Stimulated activated CD4-positive, alpha-beta T cell treated with anti-CD3 and anti-CD28 coated beads, Interleukin-4, amount 100 ng/mL, for 1 hour (primary cell): ENCODE measurements around the gene DGKD.
"Not testable (repeated sequence)": the region's sequence is repeated elsewhere in the genome, so short reads cannot be mapped to it uniquely, and the experiment has no call there.

ENCODE experiments used
- DNase-seq: peaks from one replicate; pipeline ENCODE4 v3.0.0-alpha.2; 2020

DGKD gene

GRCh38 chr2:233353769-233354499 is at the start of gene DGKD:
DGKD (plus strand) TSS chr2:233354494; CDS start chr2:233354519, 25 bp downstream.
- peak; percentile 77 for DNase-seq

GRCh38 chr2:233307565-233307964 is 46.7 kb upstream of the DGKD start, which contains the start of gene SAG:
SAG (plus strand) TSS chr2:233307816; CDS start chr2:233309190, 1,374 bp downstream.
- DNase-seq = no peak

- no peak for DNase-seq
Observed at GRCh38 chr2:233311241-233311926, 42.9 kb upstream of the DGKD start.

- no peak for DNase-seq
Observed at GRCh38 chr2:233312874-233313273, 41.4 kb upstream of the DGKD start.

DNA sequence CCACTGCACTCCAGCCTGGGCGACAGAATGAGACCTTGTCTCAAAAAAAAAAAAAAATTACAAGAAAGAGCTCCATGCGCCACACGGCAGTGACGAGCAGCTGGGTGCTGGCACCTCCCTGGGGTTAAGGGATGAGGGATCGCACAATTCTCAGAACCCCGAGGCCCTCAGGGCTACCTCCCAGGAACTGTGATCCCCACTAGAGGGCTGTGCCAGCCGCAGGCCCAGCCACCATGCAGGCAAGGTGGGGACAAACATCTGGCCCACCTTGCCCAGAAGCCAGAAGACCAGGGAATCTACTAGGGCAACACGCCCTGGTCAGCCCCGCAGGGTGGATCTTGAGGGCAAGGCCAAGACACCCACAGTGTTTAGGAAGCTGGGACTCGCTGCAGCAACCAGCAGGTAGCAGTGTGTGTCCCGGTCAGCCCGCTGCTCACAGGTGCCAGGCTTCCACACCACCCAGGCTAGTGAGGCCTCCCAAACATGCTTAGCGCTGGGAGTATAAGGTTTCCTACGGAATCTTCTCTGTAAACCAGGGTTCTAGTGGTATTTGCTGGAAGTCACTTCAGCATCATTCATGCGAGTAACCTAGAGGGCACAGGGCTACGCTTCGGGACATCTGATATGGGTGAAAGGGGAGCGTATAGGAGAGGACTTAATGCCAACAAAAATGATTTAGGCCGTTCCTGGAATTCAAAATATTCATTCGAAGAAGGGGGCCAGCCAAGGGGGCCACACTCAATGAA is 39.9 kb upstream of the DGKD start:
- no peak for DNase-seq

- no peak for DNase-seq
Observed at GRCh38 chr2:233317196-233317943, 36.9 kb upstream of the DGKD start.

DNA sequence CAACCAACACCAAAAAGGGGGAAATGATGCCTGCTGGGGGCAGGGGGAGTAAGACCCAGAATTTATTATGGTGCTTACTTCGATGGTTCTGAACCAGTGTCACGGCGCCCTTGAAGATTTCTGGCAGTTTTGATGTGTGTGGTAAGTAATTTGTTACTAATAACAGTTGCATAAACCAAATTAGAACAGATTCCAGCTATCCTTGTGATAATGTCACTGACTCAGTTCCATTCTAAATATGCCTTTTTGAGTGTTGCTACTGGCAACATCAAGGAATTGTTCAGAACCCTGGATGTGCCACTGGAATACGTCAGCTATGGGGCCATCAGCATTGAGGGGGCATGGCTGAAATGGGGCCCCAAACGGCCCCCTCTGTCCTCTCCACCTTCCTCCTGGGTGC is 35.0 kb upstream of the DGKD start:
- no peak for DNase-seq

DNA sequence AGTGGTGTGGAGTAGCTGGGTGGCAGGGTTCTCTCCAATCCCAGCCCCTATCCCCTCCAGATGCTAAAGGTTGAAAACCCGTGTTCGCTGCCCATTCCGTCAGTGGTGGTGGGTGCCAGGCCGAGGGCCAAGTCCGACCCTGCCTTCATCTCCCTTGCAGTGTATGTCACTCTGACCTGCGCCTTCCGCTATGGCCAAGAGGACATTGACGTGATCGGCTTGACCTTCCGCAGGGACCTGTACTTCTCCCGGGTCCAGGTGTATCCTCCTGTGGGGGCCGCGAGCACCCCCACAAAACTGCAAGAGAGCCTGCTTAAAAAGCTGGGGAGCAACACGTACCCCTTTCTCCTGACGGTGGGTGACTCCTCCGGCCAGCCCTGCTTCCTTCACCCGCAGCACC is 33.8 kb upstream of the DGKD start:
- DNase-seq = no peak

DNA sequence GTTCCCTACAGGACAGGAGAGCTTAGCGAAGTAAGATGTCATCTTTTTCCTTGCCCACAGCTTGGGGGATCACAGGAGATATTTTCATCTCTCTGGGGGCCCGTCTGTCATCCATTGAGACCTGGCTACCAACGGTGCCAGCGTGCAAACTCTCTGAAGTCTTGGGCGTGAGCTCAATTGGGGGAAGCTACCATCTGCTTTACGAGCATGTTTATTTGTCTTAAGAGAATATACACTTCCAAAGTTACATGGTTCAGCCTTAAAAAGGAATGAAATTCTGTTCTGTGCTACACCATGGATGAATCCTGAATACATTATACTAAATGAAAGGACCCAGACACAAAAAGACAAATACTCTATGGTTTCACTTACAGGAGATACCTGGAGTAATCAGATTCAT is 33.1 kb upstream of the DGKD start:
- DNase-seq = no peak

GRCh38 chr2:233323851-233324250 is 30.4 kb upstream of the DGKD start:
- no peak for DNase-seq

- DNase-seq = no peak
Observed at GRCh38 chr2:233325256-233325655, 29.0 kb upstream of the DGKD start.

DNA sequence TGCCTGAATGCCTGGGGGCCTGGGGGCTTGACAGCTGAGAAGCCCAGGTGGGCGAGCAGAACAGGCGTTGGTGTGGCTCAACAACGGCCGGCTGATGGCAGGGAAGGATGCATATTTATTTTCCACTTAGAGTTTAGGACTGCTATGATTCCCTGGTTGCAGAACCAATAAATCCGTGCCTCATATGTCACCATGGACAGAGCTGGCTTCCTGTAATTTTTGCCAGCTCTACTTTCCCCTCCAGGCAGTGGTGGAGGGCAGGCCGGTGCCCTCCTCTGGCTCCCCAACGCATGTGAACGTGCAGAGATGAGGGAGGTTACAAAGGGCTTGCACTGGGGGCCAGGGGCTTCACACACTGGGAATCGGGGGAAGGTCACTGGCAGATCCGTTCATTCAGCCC is 28.5 kb upstream of the DGKD start:
- DNase-seq = no peak

- no peak for DNase-seq
Observed at GRCh38 chr2:233326500-233326899, 27.8 kb upstream of the DGKD start.

- DNase-seq = no peak
Observed at GRCh38 chr2:233328922-233329321, 25.4 kb upstream of the DGKD start.

DNA sequence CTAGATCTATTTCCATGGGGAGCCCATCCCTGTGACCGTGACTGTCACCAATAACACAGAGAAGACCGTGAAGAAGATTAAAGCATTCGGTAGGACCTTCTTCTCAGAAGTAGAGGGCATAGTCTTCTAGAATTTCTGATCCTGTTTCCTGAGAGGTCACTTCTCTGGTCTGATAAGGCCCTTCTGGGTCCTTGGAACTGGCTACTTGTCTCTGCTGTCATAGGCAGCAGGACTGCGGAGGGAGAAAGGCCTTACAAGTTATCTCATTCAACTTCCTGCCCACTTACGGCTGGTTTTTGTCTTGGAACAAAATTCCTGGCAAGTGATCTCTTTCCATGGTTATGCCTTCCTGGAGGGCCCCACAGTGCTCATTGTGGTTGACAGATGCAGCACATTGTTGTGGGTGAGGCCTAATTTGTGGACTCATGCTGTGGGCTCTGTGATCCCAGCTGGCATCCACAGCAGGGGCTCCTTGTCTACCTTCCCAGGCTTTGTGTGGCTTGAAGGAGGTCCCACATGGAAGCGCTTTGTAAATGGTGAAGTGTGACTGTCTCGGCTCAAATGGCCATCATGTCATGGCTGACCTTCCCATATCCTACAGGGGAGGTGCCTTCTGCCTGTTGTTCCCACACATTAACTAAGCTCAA is 24.7 kb upstream of the DGKD start:
- no peak for DNase-seq

- peak; percentile 50 for DNase-seq
Observed at GRCh38 chr2:233331536-233331935, 22.8 kb upstream of the DGKD start.

GRCh38 chr2:233332125-233332524 is 22.2 kb upstream of the DGKD start:
- DNase-seq = no peak

GRCh38 chr2:233334915-233335314 is 19.4 kb upstream of the DGKD start:
- DNase-seq = no peak

GRCh38 chr2:233336091-233336490 is 18.2 kb upstream of the DGKD start:
- DNase-seq = not testable (repeated sequence)

GRCh38 chr2:233336541-233336940 is 17.8 kb upstream of the DGKD start:
- no peak for DNase-seq

- no peak for DNase-seq
Observed at GRCh38 chr2:233338046-233338445, 16.2 kb upstream of the DGKD start.

GRCh38 chr2:233338812-233339368 is 15.4 kb upstream of the DGKD start:
- DNase-seq = no peak
